ENCODE measurements around the gene SETBP1.

SETBP1 gene

DNA sequence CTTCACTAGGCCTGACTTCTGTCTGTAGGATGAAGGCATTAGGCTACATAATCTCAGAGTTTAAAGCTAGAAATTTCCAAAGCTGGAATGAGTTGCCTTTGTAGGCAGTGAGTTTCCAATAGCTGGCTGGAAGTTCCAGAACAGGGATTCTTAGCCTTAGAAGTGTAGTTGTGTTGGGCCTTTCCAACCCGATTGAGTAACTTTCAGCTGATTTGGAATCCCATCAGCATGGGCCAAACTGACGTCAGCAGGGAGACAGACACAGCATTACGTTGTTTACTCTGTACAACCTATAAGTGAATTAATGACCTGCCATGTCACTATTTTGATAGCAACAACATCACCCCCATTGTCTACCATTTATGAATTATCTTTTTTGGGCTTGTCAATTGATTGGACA is 56.9 kb downstream of the SETBP1 start:
- in situ Hi-C loops (cut with MboI; ENCODE audit: low sequenced_read_pairs, unreplicated experiment) = no loop called here
- TF ChIP-seq CTCF (IDR thresholded peaks at IDR 0.05; ENCODE audit: borderline replicate concordance, control extremely low read depth, extremely low read depth, insufficient read depth, missing control alignments) = no peak
- no peak for DNase-seq (ENCODE audit: low spot score)

DNA sequence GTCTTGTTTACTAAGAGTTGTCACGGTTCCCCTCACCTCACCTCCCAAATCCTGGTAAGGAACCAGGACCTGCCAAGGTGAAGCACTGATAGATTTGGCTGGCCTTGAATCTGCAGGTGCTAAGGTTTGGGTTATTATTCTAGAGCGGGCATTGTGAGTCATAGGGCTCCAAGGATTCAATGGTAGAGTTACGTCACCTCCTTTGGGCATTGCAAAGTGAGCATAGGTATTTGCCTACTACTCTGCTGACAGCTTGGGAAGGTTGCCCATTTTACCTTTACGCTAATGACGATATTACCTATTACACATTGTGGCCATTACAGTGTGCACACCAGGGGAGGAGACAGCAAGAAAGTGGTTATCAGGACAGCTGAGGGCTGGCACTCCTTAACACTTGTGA is 59.3 kb downstream of the SETBP1 start:
- TF ChIP-seq CTCF (IDR thresholded peaks at IDR 0.05; ENCODE audit: borderline replicate concordance, control extremely low read depth, extremely low read depth, insufficient read depth, missing control alignments) = no peak
- in situ Hi-C loops (cut with MboI; ENCODE audit: low sequenced_read_pairs, unreplicated experiment) = no loop called here
- DNase-seq (ENCODE audit: low spot score) = no peak

- no peak for DNase-seq (ENCODE audit: low spot score)
- in situ Hi-C loops (cut with MboI; ENCODE audit: low sequenced_read_pairs, unreplicated experiment) = no loop called here
Observed at GRCh38 chr18:44741085-44741484, 60.4 kb downstream of the SETBP1 start.

GRCh38 chr18:44741511-44741910 is 60.8 kb downstream of the SETBP1 start:
- in situ Hi-C loops (cut with MboI; ENCODE audit: low sequenced_read_pairs, unreplicated experiment) = no loop called here
- no peak for DNase-seq (ENCODE audit: low spot score)

More at GRCh38 chr18:44741085-44741484, 60.4 kb downstream of the SETBP1 start:
- TF ChIP-seq CTCF (IDR thresholded peaks at IDR 0.05; ENCODE audit: borderline replicate concordance, control extremely low read depth, extremely low read depth, insufficient read depth, missing control alignments) = no peak

DNA sequence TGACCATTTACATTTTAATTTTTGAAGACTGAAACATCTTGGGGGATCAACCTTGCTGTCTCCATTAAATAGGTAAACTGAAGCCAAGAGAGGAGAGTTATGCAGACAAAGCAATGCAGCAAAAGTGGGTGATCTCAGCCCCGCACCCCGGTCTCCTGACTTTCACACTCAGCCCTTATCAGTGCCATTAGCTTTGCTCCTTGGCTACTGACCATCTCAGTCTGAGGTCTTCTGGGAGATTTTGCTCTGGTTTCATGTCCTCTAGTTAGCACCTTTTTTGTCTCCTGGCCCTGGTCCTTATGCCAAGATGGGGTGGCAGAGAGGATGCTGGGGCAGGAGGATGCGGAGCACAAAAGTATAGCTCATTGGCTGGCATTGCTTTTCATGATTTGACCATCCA is 61.4 kb downstream of the SETBP1 start:
- no peak for DNase-seq (ENCODE audit: low spot score)
- TF ChIP-seq CTCF (IDR thresholded peaks at IDR 0.05; ENCODE audit: borderline replicate concordance, control extremely low read depth, extremely low read depth, insufficient read depth, missing control alignments) = no peak
- in situ Hi-C loops (cut with MboI; ENCODE audit: low sequenced_read_pairs, unreplicated experiment) = no loop called here

More at GRCh38 chr18:44741511-44741910, 60.8 kb downstream of the SETBP1 start:
- no peak for TF ChIP-seq CTCF (IDR thresholded peaks at IDR 0.05; ENCODE audit: borderline replicate concordance, control extremely low read depth, extremely low read depth, insufficient read depth, missing control alignments)

DNA sequence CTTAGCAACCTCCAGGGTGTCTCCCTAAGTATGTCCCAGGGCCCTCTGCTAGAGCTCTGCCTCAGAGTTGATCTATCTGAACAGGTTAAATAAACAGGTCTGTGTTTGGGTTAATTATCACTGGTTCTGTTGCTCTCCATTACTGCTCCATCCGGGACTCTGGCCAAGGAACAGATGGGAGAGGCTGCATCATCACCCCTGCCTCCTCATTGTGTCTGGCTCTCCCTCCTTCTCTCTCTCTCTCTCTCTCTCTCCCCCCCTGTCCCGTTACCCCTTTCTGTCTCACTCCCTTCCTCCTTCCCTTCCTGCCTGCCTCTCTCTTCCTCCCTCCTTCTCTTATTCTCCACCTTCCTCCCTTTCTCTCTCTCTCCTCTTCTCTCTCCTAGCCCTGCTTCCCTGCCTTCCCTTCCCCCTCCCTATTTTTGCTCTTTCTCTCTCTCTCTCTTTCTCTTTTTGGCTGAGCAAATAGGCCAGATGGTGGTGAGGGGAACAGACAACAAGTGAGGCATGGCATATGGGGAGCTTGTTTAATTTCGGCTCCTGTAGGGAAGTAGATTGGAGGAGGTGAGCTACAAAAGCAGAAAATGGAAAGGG is 62.1 kb downstream of the SETBP1 start:
- no peak for TF ChIP-seq CTCF (IDR thresholded peaks at IDR 0.05; ENCODE audit: borderline replicate concordance, control extremely low read depth, extremely low read depth, insufficient read depth, missing control alignments)
- no peak for DNase-seq (ENCODE audit: low spot score)
- in situ Hi-C loops (cut with MboI; ENCODE audit: low sequenced_read_pairs, unreplicated experiment) = no loop called here

Measured in GM13976 (cell line).